Stimulated activated CD4-positive, alpha-beta T cell treated with anti-CD3 and anti-CD28 coated beads, Interleukin-12 subunit alpha, Interleukin-12 subunit beta, amount 100 ng/mL, for 24 hours (primary cell): ENCODE measurements around the gene UBA7.
"Not testable (repeated sequence)": the region's sequence is repeated elsewhere in the genome, so short reads cannot be mapped to it uniquely, and the experiment has no call there.

Experiments used
- DNase-seq, 2 experiments: peaks; one replicate each; pipeline ENCODE4 v3.0.0-alpha.2; 2020; ENCODE audit warnings: low read depth in 2 of 2

UBA7 gene, protein sequence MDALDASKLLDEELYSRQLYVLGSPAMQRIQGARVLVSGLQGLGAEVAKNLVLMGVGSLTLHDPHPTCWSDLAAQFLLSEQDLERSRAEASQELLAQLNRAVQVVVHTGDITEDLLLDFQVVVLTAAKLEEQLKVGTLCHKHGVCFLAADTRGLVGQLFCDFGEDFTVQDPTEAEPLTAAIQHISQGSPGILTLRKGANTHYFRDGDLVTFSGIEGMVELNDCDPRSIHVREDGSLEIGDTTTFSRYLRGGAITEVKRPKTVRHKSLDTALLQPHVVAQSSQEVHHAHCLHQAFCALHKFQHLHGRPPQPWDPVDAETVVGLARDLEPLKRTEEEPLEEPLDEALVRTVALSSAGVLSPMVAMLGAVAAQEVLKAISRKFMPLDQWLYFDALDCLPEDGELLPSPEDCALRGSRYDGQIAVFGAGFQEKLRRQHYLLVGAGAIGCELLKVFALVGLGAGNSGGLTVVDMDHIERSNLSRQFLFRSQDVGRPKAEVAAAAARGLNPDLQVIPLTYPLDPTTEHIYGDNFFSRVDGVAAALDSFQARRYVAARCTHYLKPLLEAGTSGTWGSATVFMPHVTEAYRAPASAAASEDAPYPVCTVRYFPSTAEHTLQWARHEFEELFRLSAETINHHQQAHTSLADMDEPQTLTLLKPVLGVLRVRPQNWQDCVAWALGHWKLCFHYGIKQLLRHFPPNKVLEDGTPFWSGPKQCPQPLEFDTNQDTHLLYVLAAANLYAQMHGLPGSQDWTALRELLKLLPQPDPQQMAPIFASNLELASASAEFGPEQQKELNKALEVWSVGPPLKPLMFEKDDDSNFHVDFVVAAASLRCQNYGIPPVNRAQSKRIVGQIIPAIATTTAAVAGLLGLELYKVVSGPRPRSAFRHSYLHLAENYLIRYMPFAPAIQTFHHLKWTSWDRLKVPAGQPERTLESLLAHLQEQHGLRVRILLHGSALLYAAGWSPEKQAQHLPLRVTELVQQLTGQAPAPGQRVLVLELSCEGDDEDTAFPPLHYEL

DNA sequence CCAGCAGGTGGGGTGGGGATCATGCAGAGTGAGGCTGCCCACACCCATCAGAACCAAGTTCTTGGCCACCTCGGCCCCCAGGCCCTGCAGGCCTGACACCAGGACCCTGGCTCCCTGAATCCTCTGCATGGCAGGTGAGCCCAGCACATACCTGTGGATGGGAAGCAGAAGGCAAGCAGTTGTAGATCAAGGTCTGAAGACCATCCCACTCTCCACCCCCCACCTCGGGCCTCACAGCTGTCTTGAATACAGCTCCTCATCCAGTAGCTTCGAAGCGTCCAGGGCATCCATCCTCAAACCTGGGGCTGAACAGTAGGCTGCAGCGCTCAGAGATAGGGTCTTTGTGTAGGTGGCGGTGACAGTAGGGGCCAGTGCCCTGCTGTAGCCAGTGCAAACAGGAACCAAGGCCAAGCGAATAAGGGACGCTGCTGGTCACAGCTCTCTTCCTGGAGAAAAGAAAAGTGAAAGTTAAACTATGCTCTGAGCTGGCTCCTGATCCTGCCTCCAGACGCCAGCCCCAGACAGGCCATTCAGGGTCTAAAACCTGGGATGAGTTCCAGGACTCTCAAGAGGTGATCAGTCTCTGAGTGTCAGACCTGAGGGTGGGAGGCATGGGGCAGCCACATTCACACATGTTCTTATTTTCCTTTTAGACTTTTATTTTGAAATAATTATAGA is at the start of gene UBA7:
TSS of gene UBA7 (minus strand) at position 457 of the 678 bp plus-strand sequence. CDS start at position 291, 166 bp downstream.
- DNase-seq: no peak

DNA sequence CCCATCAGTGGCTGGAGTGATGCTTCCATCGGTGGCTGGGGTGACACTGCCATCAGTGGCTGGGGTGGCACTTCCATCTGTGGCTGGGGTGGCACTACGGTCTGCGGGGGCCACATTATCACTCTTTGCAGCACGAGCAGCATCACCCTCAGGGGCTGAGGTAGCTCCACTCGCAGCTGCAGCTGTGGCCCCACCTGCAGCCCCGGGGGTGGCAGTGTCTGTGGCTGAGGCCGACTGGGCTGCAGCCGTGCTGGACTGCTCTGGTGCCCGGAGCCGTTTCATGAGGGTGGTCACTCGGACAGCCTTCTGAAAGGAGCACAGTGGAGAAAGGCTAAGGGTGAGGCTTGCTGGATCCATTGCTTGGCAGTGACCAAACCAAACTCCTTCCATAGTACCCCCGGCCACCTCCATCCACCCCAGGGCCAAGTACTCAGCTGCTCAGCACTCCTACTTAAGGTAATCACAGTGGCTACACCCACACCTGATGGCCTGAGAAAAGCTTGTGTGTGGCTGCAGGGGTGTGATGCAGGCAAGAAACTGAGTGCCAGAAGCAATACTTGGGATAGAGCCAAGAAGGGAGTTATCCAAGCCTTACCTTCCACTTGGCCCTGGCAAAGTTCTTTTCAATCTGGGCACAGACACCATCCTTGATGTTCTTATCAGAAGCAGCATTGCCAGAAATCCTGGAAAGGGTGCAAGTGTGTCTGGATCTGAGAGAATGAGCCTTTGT is 46.0 kb upstream of the UBA7 start:
- no peak for DNase-seq

DNA sequence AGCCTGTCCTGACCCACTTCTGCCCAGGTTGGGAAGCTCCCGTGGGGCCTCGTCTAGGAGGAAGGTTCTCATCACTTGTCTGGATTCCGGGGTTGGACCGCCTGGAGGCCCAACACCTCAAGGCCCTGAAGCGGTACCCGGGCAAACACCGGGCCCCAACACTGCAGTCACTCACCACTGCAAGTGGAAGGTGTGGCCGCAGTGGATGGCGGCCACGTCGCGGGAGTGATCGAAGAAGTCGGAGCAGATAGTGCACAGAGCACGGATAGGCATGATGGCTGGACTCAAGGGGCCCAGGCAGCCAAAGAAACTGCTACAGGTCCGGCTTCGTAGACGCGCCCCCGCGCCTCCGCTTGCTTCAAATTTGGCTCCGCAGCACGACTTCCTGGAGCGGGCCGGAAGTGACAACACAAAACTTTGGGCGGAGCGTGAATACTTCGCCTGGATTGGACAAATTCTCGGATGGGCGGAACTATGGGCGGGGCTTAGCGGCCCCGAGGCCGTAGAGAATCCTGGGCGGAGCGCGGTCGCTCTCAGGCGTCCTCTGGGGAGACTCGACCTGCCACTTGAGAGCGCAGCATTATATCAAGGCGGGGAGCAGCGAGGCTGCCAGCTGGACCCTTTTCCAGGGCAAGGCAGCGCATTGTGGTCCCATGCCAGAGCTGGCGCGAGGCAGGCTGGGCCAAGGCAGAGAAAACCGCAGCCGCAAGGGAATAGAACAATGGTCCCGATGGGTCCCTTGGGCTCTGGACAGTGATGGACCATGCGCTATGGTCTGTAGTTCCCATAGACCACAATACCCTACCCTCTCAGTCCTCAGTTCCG is 42.6 kb upstream of the UBA7 start, which contains the start of gene TRAIP:
TSS of gene TRAIP (minus strand) at position 384 of the 825 bp plus-strand sequence. CDS start at position 273, 111 bp downstream.
- peak; percentile 88 to 94 for DNase-seq

DNA sequence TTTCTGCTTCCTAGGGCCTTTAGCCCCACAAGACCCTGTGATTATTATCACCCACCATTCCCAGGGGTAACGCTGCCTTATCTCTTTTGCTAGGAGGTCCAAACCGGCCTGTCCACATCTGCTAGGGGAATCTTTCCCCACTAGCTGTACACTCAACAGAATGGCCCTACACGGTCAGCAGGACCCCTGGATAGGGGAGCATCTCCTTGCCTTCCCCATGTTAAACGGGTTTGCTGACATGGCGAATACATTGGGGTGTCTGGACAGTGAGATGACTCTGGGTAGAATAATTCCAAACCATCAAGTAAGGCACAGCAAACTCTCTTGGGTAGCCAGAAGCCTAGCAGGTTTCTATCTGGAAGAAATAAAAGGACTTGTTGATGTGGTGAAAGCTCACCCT is 41.9 kb upstream of the UBA7 start:
- DNase-seq: no peak

DNA sequence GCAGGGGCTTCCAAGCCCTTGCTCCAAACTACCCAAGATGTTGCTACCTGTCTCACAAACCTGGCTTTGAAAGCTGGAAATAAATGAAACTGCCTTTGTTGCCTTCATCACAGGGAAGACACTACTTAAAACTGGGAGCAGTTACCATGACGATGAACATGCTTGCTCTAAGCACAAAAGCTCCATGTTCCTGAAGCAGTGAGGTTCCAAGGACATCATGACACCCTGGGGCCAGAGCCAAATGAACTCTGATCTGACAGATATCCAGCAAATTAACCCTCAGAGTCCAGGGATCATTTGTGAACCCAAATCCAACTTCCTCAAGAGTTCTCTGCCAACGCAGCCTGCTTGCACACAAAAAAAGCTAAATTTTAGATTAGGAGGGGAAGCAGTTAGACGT is 31.9 kb upstream of the UBA7 start:
- no peak for DNase-seq

DNA sequence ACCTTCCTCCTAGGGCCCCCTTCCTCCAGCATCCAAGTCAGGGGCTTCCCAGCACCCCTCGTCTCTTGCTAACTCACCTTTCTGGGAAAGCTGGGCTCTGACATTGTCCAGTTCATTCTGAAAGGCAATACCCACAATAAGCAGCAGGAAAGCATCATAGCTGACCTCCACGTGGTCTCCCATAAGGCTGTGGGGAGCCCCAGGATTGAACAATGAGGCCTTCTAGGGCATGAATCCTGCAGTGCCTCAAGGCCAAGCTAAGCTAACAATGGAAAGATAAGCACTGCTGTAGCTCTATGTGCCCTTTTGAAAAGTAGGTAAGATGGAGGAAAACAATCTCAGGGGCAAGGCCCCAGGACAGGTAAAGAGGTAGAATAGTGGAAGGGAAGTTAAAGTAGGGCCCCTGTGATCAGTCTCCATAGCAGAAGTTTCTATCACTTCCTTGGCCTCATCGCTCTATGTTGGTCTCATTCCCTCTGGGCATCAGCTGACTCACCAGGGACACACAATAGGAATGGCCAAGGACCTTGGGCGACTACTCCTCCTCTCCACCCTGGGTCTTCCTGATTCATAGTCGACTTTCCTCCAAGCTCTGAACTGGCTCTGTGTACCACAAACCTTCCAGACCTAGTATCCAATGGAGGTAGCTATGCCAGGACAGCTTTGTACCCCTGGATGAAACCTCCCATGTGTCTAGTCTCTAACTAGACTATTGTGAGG is 30.9 kb upstream of the UBA7 start:
- DNase-seq: no peak

DNA sequence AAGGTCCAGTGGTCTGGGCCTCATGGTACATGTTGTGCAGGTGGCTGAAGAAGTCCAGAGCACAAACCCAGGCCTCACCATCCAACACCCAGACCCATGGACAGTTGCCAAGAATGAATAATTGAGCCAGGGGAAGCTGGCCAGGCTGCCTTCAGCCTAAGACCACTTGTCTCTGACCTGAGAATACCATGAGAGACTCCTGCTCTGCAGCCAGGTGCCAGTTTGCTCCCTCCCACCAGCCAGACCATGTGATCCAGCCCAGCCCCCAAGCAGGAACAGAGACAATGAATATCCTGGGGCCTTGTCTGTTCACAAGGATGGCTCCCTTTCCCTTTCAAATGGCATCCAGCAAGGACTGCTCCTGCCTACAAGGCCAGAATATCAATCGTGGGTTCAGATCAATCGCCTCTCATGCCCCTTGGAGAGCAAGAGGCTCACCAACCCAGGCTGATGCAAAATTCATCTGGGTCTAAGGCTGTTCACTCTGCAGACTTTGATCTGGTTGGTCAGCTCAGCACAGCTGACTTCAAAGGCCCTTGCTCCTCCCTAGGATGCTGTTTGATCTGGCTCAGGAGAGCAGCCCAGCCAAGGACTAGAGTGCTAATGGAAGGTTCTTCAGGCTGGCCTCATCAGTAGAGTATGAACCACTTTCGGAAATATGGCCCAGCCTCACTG is 29.2 kb upstream of the UBA7 start:
- no peak for DNase-seq

DNA sequence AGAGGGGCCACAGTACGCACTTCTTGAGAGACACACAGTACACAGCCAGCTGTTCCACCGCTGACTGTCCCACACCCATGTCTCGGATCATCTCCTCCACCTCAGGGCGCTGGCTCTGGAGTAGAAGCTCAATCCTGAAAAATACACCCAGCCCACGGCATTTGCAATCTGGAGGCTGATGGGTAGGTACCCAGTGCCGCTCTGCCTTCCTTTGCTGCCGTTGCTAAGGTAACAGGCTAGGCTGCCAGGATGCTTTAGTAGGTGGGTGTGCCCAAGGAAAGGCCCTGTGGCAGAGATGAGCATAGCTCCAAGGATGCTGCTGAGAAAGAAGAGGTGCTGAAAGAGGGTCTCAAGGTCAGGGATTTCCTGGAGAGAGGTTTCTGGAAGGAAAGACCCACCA is 28.1 kb upstream of the UBA7 start:
- no peak for DNase-seq

DNA sequence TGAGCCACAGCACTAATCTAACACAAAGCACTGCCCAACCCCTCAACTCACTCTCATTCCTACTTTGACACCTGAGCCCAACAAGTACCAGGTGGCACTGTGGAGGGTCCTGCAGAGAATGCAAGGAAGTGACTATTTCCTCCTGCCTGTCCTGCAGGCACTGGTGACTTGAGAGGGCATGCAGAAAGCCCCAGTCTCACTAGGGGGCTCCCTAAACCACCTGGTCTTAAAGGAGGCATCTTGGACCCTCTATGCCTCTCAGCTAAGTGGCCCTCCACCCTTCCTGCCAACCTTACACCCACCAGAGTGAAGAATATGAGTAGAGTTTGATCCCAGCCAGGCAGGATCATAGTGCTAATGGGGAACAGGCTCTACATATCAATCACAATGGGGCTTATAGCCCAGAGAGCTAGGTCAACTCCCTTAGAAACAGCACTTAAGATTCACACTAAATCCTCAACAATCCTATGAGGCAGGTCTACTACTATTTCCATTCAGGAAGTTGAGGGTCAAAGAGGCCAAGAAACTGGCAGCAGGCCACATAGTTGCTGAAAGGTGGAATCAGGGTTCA is 27.5 kb upstream of the UBA7 start:
- no peak for DNase-seq

DNA sequence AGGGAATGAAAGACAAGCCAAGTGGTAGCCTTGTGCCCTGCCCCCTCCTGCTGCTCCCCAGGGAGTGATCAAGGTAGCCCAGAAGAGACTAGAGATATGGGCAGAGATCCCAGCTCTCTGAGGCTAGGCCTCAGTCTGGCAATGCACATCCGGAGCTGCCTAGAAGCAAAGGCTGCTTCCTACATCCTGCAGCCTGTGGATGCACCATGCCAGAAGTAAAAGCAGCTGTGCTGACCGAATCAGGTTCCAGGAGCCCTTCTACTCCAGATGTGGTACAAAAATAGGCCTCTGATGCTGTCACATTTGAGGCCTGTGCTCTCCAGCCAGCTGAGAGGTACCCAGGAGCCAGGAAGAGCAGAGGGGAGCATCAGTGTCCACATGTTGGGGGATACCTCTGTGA is 26.6 kb upstream of the UBA7 start:
- DNase-seq: no peak

DNA sequence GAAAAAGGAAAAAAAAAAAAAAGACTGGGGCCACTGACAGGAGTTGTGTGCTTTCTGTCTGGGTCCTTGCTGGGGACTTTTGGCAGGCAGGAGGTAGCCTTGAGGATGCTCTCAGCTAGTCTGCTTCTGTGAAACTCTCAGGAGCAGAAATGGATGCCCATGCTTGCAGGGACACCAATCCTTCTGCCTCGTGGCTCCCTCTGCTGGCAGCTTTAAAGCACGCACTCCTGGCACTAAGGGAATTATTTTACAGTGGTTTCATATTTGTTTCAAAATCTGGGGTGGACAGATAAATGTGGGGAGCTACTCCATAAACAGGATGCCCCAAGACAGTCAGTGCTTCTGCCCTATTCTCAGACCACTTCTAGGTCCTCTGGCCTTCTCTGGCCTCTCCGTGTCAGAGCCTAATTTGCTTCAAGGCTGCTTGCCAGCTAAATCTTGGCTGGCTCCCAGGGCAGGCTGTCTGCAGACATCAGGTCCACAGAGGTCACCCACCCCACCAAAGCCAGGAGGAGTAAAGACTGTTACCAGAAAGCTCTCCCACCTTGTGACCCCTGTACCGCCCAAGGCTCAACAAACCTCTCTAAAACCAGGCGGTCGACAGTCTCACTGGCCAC is 25.5 kb upstream of the UBA7 start:
- DNase-seq: peak; percentile 58 to 71

DNA sequence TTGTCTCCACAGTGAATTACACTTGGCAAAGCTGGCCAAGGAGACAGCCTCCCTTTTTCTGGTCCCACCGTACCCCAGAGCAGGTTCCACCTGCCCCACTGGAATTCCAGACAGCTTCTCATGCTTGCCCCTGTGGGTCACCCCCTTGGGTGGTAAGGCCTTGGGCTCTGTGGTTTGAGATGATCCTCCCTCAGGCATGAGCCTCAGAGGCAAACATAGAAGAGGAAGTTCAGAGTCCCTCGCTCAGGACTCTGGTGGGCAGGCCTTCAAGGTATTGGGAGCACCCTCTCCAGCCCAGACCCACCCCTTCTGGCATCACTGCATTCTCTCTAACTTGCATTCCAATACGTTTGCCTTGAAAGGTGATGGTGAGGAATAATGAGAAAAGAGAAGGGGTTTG is 17.6 kb upstream of the UBA7 start:
- no peak for DNase-seq

DNA sequence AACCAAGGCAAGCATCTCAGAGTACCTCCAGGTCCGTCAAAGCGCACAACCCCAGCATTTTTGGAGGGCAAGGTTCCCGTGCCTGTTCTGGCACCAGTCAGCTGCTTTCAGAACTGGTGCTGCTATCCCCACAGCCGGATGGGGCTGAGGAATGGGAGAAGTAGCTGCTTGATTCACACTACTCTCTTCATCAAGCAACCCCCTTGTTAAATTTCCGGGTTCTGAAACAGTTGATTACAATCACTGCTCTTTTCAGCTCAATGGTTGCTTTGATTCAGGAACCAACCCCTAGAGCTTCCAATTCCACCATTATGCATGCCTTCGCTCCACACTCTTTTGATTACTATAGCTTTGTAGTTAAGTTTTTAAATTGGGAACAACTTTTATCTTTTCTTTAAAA is 12.3 kb upstream of the UBA7 start:
- DNase-seq: no peak

DNA sequence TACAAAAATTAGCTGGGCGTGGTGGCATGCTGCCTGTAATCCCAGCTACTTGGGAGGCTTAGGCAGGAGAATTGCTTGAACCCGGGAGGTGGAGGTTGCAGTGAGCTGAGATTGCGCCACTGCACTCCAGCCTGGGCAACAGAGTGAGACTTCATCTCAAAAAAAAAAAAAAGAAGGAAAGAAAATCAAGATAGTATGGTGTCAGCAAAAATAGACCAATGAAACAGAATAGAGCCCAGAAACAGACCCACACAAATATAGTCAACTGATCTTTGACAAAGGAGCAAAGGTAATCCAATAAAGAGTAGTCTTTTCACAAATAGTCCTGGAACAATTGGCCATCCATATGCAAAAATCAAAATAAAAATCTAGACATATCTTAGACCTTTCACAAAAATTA is 9.4 kb upstream of the UBA7 start:
- DNase-seq: not testable (repeated sequence)

DNA sequence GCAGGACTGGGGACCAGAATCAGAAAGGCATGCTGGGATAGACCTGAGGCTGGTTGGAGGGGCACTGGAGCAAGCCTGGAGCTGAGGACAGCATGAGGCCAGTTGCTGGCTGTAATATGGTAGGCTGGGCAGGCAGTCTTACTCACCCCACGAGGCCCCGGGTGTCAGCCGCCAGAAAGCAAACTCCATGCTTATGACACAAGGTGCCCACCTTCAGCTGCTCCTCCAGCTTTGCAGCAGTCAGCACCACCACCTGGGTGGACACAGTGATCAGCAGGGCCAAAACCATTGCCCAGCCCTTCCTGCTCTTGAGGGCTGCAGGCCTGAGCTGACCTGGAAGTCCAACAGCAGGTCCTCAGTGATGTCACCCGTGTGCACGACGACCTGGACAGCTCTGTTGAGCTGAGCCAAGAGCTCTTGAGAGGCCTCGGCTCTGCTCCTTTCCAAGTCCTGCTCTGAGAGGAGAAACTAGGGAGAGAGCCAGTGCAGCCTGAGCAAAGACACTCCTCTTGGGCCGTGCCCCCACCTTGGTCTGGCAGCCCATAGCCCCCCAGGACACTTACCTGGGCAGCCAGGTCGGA is 747 bp downstream of the UBA7 start:
- DNase-seq: no peak

DNA sequence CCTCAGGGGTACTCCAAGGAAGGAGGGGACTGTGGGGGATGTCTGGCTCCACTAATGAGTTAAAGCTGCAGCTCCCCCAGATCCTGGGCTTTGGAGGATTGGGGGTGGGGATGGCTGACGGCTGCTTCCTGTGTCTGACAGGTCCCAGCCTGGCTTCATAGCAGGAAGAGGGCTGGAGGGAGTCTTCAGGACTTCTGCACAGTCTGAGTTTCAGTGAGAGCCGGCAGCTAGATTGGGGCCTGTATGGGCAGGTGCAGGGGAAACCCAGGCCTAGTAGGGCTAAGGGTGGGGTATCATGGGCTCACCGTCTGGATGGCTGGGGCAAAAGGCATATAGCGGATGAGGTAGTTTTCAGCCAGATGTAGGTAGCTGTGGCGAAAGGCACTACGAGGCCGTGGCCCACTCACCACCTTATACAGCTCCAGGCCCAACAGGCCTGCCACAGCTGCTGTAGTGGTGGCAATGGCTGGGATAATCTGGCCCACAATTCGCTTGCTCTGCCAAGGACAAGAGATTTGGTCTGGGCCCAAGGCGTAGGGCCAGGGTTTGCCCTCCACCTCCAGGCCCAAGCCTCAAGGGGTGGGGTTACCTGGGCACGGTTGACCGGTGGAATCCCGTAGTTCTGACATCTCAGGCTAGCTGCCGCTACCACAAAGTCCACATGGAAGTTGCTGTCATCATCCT is 6.2 kb downstream of the UBA7 start:
- DNase-seq: no peak

DNA sequence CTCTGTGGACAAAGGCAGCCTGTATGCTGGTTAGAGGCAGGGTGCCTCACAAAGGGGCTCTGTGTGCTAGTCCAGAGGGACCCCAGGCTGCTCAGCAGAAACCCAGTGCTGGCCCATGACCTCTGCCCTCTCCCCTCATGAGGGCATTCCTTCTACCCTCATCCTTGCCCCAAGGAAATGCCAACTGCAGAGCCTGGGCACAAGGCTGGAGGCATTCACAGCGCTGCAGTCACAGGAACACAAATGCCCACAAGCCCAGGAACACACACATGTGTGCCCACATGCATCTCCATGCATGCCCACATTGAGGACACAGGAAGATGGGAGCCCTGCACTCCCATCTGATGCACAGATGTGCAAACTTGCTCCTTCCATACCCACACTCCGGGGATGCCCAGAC is 6.9 kb downstream of the UBA7 start:
- DNase-seq: no peak
